B cell (primary cell): ENCODE results near the gene BRD9.

Experiments
- EZH2 ChIP-seq: IDR thresholded peaks from 2 replicates; pipeline ENCODE4 v1.6.1; 2012; ENCODE audit warnings: borderline replicate concordance, low read depth, mild to moderate bottlenecking, moderate library complexity, low read length; ENCODE audit not compliant: insufficient read depth, poor library complexity, severe bottlenecking
- TF ChIP-seq, protein P1 (sequence below): fragments of 200-600 bp; IDR thresholded peaks from one replicate; pipeline ENCODE4 v1.8.0; 2022; ENCODE audit warnings: antibody characterized with exemption, mild to moderate bottlenecking

DNA sequence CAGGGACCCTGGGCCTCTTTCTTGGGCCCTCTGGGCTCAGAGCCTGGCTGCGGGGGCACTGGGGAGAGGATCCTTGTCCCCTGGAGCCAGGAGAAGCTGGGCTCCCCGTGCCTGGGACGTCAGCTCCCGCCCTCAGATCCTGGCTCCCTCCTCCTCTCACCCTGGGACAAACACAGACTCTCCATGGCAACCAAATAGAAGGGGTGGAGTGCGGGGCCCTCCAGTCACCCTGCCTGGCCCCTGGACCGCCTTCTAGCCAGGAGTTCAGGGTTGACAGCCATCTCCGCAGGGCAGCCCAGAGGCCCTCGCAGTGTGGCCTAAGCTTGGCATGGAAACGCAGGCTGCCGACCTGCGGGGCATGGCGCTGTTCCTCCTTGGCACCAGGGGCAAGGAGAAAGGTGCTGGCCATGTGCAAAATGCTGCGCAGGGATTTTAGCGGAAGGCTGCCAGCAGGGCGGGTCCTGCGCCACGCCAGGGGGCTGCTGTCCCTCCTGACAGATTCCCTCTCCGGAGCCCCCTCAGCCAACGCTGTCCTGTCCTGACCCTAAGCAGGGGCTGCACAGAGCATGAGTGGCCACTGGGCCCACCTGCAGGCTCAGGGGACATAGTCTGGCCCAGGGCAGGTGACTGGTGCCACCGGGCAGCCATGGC lies 42.8 kb downstream of the BRD9 start:
- TF ChIP-seq EZH2 = no peak
- TF ChIP-seq, protein P1, sequence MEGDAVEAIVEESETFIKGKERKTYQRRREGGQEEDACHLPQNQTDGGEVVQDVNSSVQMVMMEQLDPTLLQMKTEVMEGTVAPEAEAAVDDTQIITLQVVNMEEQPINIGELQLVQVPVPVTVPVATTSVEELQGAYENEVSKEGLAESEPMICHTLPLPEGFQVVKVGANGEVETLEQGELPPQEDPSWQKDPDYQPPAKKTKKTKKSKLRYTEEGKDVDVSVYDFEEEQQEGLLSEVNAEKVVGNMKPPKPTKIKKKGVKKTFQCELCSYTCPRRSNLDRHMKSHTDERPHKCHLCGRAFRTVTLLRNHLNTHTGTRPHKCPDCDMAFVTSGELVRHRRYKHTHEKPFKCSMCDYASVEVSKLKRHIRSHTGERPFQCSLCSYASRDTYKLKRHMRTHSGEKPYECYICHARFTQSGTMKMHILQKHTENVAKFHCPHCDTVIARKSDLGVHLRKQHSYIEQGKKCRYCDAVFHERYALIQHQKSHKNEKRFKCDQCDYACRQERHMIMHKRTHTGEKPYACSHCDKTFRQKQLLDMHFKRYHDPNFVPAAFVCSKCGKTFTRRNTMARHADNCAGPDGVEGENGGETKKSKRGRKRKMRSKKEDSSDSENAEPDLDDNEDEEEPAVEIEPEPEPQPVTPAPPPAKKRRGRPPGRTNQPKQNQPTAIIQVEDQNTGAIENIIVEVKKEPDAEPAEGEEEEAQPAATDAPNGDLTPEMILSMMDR = no peak
